Gastroesophageal sphincter (tissue), 4 donors: ENCODE data around the gene PKD2L1. TPM values are rescaled to one million over a fixed set of nuclear protein-coding genes. Genes with fewer than 3 reads are reported as not detected.
"Not testable (repeated sequence)": the region's sequence is repeated elsewhere in the genome, so short reads cannot be mapped to it uniquely, and the experiment has no call there.

Source experiments
- ATAC-seq: fragments of 150-250 bp; one replicate; pipeline ENCODE4 v1.9.1; 2016; ENCODE audit warnings: mild to moderate bottlenecking, moderate library complexity
- H3K27ac ChIP-seq, 4 donors: fragments of 200-600 bp; sonication (generic) in 3 of 4; 1 replicate in 3 of 4; 2 replicates in 1 of 4; pipeline ENCODE4 v1.5.1; 2016 to 2019
- H3K27me3 ChIP-seq: fragments of 200-600 bp; sonication (generic); one replicate; pipeline ENCODE4 v1.5.1; 2019
- H3K36me3 ChIP-seq, 2 donors: fragments of 200-600 bp; sonication (generic); one replicate each; pipeline ENCODE4 v1.5.1; 2019; ENCODE audit warnings: control low read depth in 1 of 2
- H3K4me1 ChIP-seq, 3 donors: fragments of 200-600 bp; sonication (generic); 1 replicate in 2 of 3; 2 replicates in 1 of 3; pipeline ENCODE4 v1.5.1; 2016 to 2019; ENCODE audit warnings: control low read depth in 2 of 3
- H3K4me3 ChIP-seq, 2 donors: fragments of 200-600 bp; sonication (generic); one replicate each; pipeline ENCODE4 v1.5.1; 2019; ENCODE audit warnings: mild to moderate bottlenecking in 1 of 2, moderate library complexity in 1 of 2
- H3K9me3 ChIP-seq, 3 donors: fragments of 200-600 bp; sonication (generic); one replicate each; pipeline ENCODE4 v1.5.1; 2017 to 2019; ENCODE audit warnings: control low read depth in 2 of 3
- CTCF ChIP-seq, 4 experiments: fragments of 200-600 bp in 2 of 4; fragments of 450-650 bp in 2 of 4; sonication (generic) in 1 of 4; IDR thresholded peaks; one replicate each; pipeline ENCODE4 v1.5.1; 2017 to 2019; ENCODE audit warnings: antibody characterized with exemption in 4 of 4, mild to moderate bottlenecking in 2 of 4, moderate library complexity in 2 of 4
- EP300 ChIP-seq: sonication (generic); formaldehyde crosslinking; IDR thresholded peaks from one replicate; pipeline ENCODE4 v1.6.1; 2017; ENCODE audit warnings: antibody characterized with exemption, mild to moderate bottlenecking
- POLR2A ChIP-seq, 2 donors: fragments of 450-650 bp; IDR thresholded peaks; one replicate each; pipeline ENCODE4 v1.6.1; 2017; ENCODE audit warnings: antibody characterized with exemption in 2 of 2, mild to moderate bottlenecking in 2 of 2, moderate library complexity in 1 of 2
- POLR2AphosphoS5 ChIP-seq: sonication (generic); formaldehyde crosslinking; IDR thresholded peaks from one replicate; pipeline ENCODE4 v1.6.1; 2017; ENCODE audit warnings: antibody characterized with exemption
- WGBS, 2 donors: methylation state at CpG; one replicate each; pipeline ENCODE4 v1.1.5; 2018; ENCODE audit warnings: low coverage in 1 of 2; 5-methylcytosine and 5-hydroxymethylcytosine counted together
- total RNA-seq, 4 donors: library from RNA; depleted of rRNA; stranded (reverse); fragments of >200 nt; gene quantifications; one replicate each; pipeline ENCODE4 v1.1.0, GENCODE V29; 2016

Gene PKD2L1
- not detected for total RNA-seq

- no peaks in the 10 kb centered on the region for H3K9me3 ChIP-seq
- peaks cover 67% of the 10 kb centered on the region for H3K27me3 ChIP-seq
- TF ChIP-seq POLR2AphosphoS5: no peak
- no peak for TF ChIP-seq POLR2A (IDR thresholded peaks at IDR 0.05)
- no peak for TF ChIP-seq CTCF (IDR thresholded peaks at IDR 0.05)
- no peak for TF ChIP-seq EP300
- H3K4me3 ChIP-seq: no peak within 1 kb of the TSS
- no peaks in the 10 kb centered on the region for H3K4me1 ChIP-seq
- no peak for ATAC-seq
- H3K36me3 ChIP-seq: no peaks in the 10 kb centered on the region
- WGBS, 2 donors: 30% methylated on average over 1 of the region's 5 CpGs; no CpG with 5 or more reads in 1 of the 2 donors
- H3K27ac ChIP-seq: no peak within 1 kb of the TSS
Measured at GRCh38 chr10:100330079-100330478, at the start of gene PKD2L1. Gene PKD2L1 (minus strand): TSS chr10:100330228. CDS start chr10:100330103, 125 bp downstream.

GRCh38 chr10:100377830-100378229 is 47.8 kb upstream of the PKD2L1 start:
- Histone ChIP-seq H3K4me1 (peaks cover 0 to 20% (median 7%) of the 10 kb centered on the region in 3 donors), H3K4me3 (no peak overlapping the region), H3K9me3 (no peaks in the 10 kb centered on the region), H3K36me3 (peaks cover 0 to 19% of the 10 kb centered on the region in 2 donors), H3K27me3 (no peaks in the 10 kb centered on the region), H3K27ac (no peak overlapping the region)
- no peak for TF ChIP-seq POLR2A (IDR thresholded peaks at IDR 0.05)
- TF ChIP-seq CTCF (IDR thresholded peaks at IDR 0.05): no peak
- TF ChIP-seq EP300: no peak
- no peak for TF ChIP-seq POLR2AphosphoS5
- WGBS, 2 donors: 85 to 86% methylated on average over 3 to 4 of the region's 5 CpGs
- no peak for ATAC-seq

- H3K27me3 ChIP-seq: not testable (repeated sequence)
Measured at GRCh38 chr10:100376656-100377055, 46.6 kb upstream of the PKD2L1 start.

GRCh38 chr10:100374677-100375353 is 44.8 kb upstream of the PKD2L1 start:
- not testable (repeated sequence) for H3K9me3 ChIP-seq, ATAC-seq, H3K27me3 ChIP-seq, H3K36me3 ChIP-seq
- peak overlapping the region in 3 of 4 donors; percentile 90 to 99 (median 90) for H3K27ac ChIP-seq
- H3K4me3 ChIP-seq: peak overlapping the region; percentile 57 to 91
- WGBS, 2 donors: 49 to 67% methylated on average over 4 of the region's 7 CpGs
- H3K4me1 ChIP-seq: peaks cover 2 to 44% (median 13%) of the 10 kb centered on the region in 3 donors

More at GRCh38 chr10:100376656-100377055, 46.6 kb upstream of the PKD2L1 start:
- H3K27ac ChIP-seq, ATAC-seq, H3K9me3 ChIP-seq, H3K36me3 ChIP-seq, H3K4me3 ChIP-seq: not testable (repeated sequence)
- 83% methylated on average over 6 of the region's 6 CpGs; no CpG with 5 or more reads in 1 of the 2 donors for WGBS, 2 donors
- H3K4me1 ChIP-seq: peaks cover 2 to 31% (median 13%) of the 10 kb centered on the region in 3 donors

GRCh38 chr10:100374200-100374655 is 44.2 kb upstream of the PKD2L1 start:
- 9 to 30% methylated on average over 2 to 3 of the region's 3 CpGs for WGBS, 2 donors
- peak overlapping the region; percentile 57 to 91 for H3K4me3 ChIP-seq
- ATAC-seq: no peak
- TF ChIP-seq POLR2AphosphoS5 (no peak), CTCF (IDR thresholded peaks at IDR 0.05) (no peak), POLR2A (IDR thresholded peaks at IDR 0.05) (no peak), EP300 (no peak)
- H3K27me3 ChIP-seq: no peaks in the 10 kb centered on the region
- no peaks in the 10 kb centered on the region for H3K9me3 ChIP-seq
- H3K36me3 ChIP-seq: no peaks in the 10 kb centered on the region
- peak overlapping the region; percentile 90 to 99 (median 94) for H3K27ac ChIP-seq
- H3K4me1 ChIP-seq: peaks cover 2 to 44% (median 13%) of the 10 kb centered on the region in 3 donors
